ENCODE data around the gene MRPS7.

The MRPS7 gene

DNA sequence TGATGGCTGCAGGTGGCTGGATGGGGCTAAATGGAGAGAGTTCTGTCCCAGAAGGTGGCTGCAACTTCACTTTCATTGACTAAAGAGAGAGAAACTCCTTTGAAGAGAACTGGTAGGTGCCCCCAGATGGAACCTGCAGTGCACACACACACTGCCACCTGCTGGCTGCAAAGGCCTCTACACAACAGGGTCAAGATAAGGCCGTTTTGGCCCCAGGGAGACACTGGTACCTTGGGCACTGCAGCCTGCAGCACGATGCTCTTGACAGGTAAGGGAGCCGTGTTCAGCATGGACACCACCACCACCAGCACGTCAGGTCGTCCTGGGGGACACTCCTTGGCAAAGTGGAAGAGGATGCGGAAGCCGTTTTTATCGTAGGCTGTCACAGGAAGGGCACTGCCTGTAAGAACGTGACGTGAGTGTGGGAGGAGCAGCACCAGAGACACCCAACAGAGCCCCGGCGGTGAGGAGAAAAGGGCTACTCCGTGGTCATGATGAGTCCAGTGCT is 22.9 kb upstream of the MRPS7 start:
- peak; percentile 83 for TF ChIP-seq CTCF (IDR thresholded peaks at IDR 0.05; ENCODE audit: control insufficient read depth, extremely low read depth, insufficient read depth)
- H3K4me3 ChIP-seq (ENCODE audit: low read depth, low read length) = no peak overlapping the region
- DNase-seq (ENCODE audit: low read depth) = peak; percentile 35

DNA sequence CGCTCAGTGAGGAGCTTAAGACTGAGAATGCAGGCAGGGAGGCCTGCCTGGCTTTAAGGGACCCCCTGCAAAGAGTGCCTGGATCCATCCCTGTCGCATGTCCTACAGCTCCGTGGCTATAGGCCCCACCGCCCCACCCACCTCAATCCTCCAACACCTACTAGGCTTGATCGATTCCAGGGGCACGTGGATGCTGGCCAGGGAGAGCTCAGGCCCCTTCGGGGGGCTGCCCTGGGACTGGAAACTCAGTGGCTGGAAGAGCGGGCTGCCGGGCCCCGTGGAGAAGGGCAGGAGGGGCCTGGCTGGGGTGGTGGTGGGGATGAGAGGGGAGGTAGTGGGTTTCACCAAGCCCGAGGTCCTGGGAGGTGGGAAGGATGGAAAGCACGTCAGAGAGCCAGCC is 22.5 kb upstream of the MRPS7 start:
- TF ChIP-seq CTCF (IDR thresholded peaks at IDR 0.05; ENCODE audit: control insufficient read depth, extremely low read depth, insufficient read depth) = no peak
- H3K4me3 ChIP-seq (ENCODE audit: low read depth, low read length) = no peak overlapping the region
- no peak for DNase-seq (ENCODE audit: low read depth)

DNA sequence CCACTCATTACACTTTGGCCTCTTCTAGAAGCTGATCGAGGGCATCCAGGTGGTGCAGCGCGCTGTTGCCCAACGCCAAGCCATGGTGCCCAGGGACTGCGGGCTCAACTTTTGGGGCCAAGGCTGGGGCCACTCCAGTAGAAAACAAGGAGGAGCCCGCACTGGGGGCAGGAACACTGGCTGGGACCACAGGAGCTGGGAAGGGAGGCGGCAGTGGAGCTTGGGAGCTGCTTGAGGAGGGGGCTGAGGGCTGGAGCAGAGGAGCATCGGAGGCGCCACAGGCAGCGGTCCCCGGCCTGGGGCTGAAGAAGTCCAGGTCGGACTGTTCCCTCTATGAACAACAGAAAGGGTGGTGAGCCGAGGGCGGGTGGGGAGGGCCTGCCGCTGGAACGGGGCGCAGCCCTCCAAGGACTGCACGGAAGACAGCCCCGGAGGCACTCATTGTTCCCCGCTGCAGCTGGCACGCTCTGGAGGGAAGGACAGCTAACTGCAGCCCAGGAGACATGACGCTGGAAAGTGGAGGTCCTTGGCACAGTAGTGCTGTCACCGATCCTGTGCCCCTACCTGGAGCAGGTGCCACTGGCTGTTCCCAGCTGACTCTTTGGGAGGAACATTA is 21.8 kb upstream of the MRPS7 start:
- no peak for TF ChIP-seq CTCF (IDR thresholded peaks at IDR 0.05; ENCODE audit: control insufficient read depth, extremely low read depth, insufficient read depth)
- H3K4me3 ChIP-seq (ENCODE audit: low read depth, low read length) = no peak overlapping the region
- no peak for DNase-seq (ENCODE audit: low read depth)

DNA sequence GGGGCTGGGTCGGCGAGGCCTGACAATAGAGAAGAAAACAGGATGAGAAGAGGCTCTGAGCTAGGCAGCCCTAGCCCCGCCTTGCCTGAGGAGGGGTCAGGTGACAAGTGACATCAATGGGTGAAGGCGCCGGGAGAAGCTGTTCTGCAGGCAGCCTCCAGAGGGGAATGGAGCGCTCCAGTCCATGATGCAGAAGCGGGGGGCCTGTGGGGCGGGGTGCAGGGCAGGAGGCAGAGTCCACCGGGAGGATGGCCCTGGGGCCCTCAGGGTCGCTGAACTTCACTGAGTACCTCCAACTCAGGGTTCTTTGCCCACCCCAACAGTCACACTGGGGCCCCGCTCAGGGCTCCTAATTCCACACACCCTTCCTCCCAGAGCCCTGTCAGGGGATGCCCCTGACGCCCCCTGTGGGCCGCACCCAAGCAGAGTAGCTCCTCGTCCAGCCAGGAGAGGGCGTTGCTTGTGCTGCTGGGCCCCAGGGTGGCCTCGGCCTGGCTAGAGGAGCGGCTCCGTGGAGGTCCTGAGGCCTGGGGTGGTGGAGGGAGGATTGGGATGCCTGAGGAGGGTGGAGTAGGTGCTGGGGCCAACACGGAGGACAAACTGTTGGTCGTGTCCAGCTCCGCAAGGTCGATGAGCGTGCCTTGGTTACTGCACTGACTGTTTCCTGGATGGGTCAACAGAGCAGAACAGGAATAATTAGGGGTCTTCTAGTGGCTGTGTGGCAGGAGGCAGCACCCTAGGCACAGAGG is 21.1 kb upstream of the MRPS7 start:
- no peak for DNase-seq (ENCODE audit: low read depth)
- TF ChIP-seq CTCF (IDR thresholded peaks at IDR 0.05; ENCODE audit: control insufficient read depth, extremely low read depth, insufficient read depth) = peak; percentile 69
- no peak overlapping the region for H3K4me3 ChIP-seq (ENCODE audit: low read depth, low read length)

GRCh38 chr17:75241143-75241430 is 20.6 kb upstream of the MRPS7 start:
- DNase-seq (ENCODE audit: low read depth) = no peak
- no peak overlapping the region for H3K4me3 ChIP-seq (ENCODE audit: low read depth, low read length)
- TF ChIP-seq CTCF (IDR thresholded peaks at IDR 0.05; ENCODE audit: control insufficient read depth, extremely low read depth, insufficient read depth) = no peak

GRCh38 chr17:75241502-75241901 is 20.2 kb upstream of the MRPS7 start:
- DNase-seq (ENCODE audit: low read depth) = no peak
- H3K4me3 ChIP-seq (ENCODE audit: low read depth, low read length) = no peak overlapping the region
- no peak for TF ChIP-seq CTCF (IDR thresholded peaks at IDR 0.05; ENCODE audit: control insufficient read depth, extremely low read depth, insufficient read depth)

Data from LNCaP clone FGC (cell line).